Activated CD4-positive, alpha-beta memory T cell treated with anti-CD3 and anti-CD28 coated beads, Interleukin-2, amount 10 ng/mL, durations not matched to agents 7 days and 5 days (primary cell): Measurements from ENCODE around the gene RAB17. TPM values are rescaled to one million over a fixed set of nuclear protein-coding genes. Genes with fewer than 3 reads are reported as not detected.
A peak's percentile ranks its signal among the peaks of the same experiment; 100 is the strongest.

Experiments
- CTCF ChIA-PET: fragments of 350-600 bp; sonication (Branson Sonifier 250); formaldehyde crosslinking; loops from one replicate; lab custom pipeline; 2021; ENCODE audit warnings: antibody characterized with exemption, inconsistent platforms; lab: Charles Lee
- POLR2A ChIA-PET: fragments of 350-600 bp; sonication (Branson Sonifier 250); formaldehyde crosslinking; loops from one replicate; lab custom pipeline; 2021; ENCODE audit warnings: antibody characterized with exemption; lab: Charles Lee
- DNase-seq: peaks from one replicate; pipeline ENCODE4 v3.0.0-alpha.2; 2020
- H3K27ac Mint-ChIP-seq: one replicate; pipeline ENCODE4 v1.8.0; 2021; ENCODE audit warnings: mild to moderate bottlenecking, mixed read lengths
- H3K27me3 Mint-ChIP-seq: one replicate; pipeline ENCODE4 v1.8.0; 2021; ENCODE audit warnings: mixed read lengths
- H3K36me3 Mint-ChIP-seq: one replicate; pipeline ENCODE4 v1.8.0; 2021; ENCODE audit warnings: low read depth, mixed read lengths
- H3K4me1 Mint-ChIP-seq: one replicate; pipeline ENCODE4 v1.8.0; 2021; ENCODE audit warnings: mixed read lengths
- H3K4me3 Mint-ChIP-seq: one replicate; pipeline ENCODE4 v1.8.0; 2021; ENCODE audit warnings: mild to moderate bottlenecking, mixed read lengths
- H3K9me3 Mint-ChIP-seq: one replicate; pipeline ENCODE4 v1.8.0; 2021; ENCODE audit warnings: mixed read lengths
- total RNA-seq, 2 experiments: library from RNA; stranded (reverse); gene quantifications; one replicate each; pipeline ENCODE4 v1.2.3, GENCODE V29; 2021

The RAB17 gene
- total RNA-seq, 2 experiments from 2014 or later: not detected

DNA sequence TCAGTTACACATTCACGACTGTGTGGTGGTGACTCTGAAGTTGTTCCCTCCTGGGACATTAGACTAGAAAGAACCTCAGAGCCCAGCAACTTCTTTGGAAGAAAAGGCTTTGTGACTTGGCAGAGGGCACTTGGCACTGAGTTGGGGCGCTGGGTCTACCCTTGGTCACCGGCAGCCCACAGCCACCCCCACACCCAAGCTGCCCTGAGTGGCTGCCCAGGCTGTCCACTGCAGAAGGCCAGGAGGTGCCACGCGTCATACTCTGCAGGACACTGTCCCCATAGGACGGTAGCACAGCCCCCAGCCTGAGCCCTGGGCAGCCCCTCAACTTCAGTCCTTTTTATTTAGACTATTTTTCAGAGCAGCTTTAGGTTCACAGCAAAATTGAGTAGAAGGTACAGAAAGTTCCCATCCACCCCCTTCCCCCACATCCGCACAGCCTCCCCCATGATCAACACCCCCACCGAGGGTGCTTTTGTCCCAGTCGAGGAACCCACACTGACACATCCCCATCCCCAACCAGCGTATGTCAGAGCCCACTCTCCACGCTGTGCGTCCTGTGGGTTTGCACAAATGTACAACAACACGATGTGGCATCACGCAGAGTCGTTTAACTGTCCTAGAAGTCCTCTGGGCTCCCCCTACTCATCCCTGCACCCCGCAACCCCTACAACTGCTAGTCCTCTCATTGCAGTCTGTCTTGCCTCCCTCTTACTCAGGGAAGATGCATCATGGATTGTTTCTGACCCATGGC is 23.1 kb downstream of the RAB17 start:
- H3K4me1 Mint-ChIP-seq: no peaks in the 10 kb centered on the region
- peaks cover 8% of the 10 kb centered on the region for H3K27me3 Mint-ChIP-seq
- no peaks in the 10 kb centered on the region for H3K36me3 Mint-ChIP-seq
- ChIA-PET POLR2A (no interaction called here), CTCF (interaction anchor here (1.0 kb wide), 1 partner anchor 55 kb away, joined by 4 read pairs; no protein-coding TSS in a partner anchor)
- H3K4me3 Mint-ChIP-seq: no peak overlapping the region
- H3K27ac Mint-ChIP-seq: no peak overlapping the region
- H3K9me3 Mint-ChIP-seq: no peaks in the 10 kb centered on the region
- DNase-seq: no peak

DNA sequence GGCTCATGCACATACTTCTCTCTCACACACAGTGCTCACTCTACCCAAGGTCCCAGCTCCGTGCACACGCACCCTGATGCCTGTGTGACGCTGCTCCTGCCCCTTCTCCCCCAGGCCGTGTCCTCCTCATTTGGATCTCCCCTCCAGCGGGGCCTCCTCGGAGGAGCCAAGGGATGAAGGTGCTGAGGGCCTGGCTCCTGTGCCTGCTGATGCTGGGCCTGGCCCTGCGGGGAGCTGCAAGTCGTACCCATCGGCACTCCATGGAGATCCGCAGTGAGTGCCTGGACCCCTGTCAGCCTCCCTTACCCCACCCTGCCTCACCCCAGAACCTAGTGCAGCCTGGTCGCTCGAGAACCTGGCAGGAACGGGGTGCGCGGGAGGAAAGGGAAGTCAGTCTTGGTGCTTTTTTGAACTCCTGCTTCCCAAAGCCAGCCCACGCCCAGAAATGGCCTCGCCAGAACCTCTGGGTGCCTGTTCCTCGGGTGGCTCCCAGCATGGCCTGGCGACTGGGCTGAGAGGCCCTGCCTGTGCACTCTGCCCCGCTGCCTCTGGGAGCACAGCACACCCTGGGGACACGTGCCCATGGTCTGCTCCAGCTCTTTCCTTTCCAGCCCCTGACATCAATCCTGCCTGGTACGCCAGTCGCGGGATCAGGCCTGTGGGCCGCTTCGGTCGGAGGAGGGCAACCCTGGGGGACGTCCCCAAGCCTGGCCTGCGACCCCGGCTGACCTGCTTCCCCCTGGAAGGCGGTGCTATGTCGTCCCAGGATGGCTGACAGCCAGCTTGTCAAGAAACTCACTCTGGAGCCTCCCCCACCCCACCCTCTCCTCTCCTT is 23.9 kb downstream of the RAB17 start, which contains the start of gene PRLH:
Gene PRLH, plus strand, starts transcription at position 174 of the 835 bp plus-strand sequence. Its CDS starts 0 bp downstream, at position 174.
- POLR2A ChIA-PET: no interaction called here

DNA sequence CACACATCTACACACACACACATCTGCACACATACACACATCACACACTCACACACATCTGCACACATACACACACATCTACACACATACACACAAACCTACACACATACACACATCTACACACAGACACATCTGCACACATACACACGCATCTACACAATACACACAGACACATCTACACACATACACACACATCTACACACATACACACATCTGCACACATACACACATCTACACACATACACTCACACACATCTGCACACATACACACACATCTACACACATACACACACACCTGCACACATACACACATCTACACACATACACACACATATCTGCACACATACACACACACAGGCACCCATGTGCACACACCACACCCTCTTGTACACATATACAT is 24.6 kb downstream of the RAB17 start:
- DNase-seq: no peak
- Mint-ChIP-seq H3K27me3 (peaks cover 13% of the 10 kb centered on the region), H3K27ac (no peak overlapping the region), H3K4me3 (no peak overlapping the region), H3K4me1 (no peaks in the 10 kb centered on the region), H3K9me3 (no peaks in the 10 kb centered on the region), H3K36me3 (no peaks in the 10 kb centered on the region)
- ChIA-PET POLR2A (no interaction called here), CTCF (no interaction called here)

More for the DNA sequence above, 23.9 kb downstream of the RAB17 start, which contains the start of gene PRLH:
- no peak for DNase-seq
- no peaks in the 10 kb centered on the region for H3K9me3 Mint-ChIP-seq
- H3K27me3 Mint-ChIP-seq: peaks cover 13% of the 10 kb centered on the region
- H3K4me1 Mint-ChIP-seq: no peaks in the 10 kb centered on the region
- H3K36me3 Mint-ChIP-seq: no peaks in the 10 kb centered on the region
- CTCF ChIA-PET: interaction anchor here (1.0 kb wide), 1 partner anchor 54 kb away, joined by 4 read pairs; no protein-coding TSS in a partner anchor
- no peak within 1 kb of the TSS for H3K27ac Mint-ChIP-seq
- H3K4me3 Mint-ChIP-seq: no peak within 1 kb of the TSS

DNA sequence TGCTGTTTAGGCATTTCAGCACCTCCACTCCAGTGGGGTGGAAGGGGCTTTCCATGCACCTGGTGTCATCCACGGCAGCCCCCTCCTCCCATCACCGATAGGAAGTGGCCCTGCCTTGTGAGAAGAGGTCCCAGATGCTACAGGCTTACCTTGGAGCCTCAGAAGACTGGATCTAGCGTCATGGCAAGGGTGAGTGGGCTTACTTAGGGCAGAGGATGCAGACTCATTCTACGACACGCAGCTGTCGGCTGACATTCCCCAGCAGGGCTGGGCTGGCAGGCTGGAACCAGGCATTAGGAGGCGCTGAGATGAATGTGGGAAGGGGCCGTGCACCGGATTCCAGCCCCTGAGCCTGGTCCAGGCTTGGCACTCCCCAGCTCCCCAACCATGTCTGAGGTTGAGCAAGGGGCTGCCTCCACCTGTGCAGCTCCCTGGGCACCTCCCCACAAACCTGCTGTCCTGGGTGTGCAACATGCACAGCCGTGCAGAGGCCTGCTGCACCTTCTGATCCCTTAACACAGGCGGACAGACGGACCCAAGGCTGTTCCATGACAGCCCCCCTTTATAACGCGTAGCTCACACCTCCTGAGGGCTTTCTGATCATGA is 25.9 kb downstream of the RAB17 start:
- Mint-ChIP-seq H3K36me3 (no peaks in the 10 kb centered on the region), H3K4me1 (no peaks in the 10 kb centered on the region), H3K27me3 (peaks cover 15% of the 10 kb centered on the region), H3K4me3 (no peak overlapping the region), H3K27ac (no peak overlapping the region), H3K9me3 (no peaks in the 10 kb centered on the region)
- DNase-seq: no peak
- ChIA-PET POLR2A (no interaction called here), CTCF (no interaction called here)

DNA sequence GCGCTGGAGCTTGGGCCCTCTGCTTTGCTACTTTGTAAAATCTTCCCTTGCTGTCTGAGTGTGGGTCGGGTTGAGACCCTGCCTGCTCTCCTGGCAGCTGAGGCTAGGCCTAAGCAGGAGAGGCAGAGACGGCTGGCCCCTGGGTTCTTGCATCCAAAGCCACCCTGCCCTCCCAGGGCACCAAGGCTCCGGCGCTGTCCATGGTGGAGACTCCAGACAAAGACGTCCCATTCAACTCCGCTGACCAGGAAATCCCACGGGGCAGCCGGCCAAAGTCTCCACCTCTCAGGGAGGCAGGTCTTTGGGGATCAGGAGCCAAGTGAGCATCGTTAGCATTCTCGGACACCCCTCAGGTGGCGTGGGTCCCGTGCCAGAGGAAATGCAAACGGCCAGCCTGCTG is 26.7 kb downstream of the RAB17 start:
- Mint-ChIP-seq H3K36me3 (no peaks in the 10 kb centered on the region), H3K27me3 (peaks cover 19% of the 10 kb centered on the region), H3K27ac (no peak overlapping the region), H3K9me3 (no peaks in the 10 kb centered on the region), H3K4me3 (no peak overlapping the region), H3K4me1 (no peaks in the 10 kb centered on the region)
- ChIA-PET CTCF (no interaction called here), POLR2A (no interaction called here)
- no peak for DNase-seq

DNA sequence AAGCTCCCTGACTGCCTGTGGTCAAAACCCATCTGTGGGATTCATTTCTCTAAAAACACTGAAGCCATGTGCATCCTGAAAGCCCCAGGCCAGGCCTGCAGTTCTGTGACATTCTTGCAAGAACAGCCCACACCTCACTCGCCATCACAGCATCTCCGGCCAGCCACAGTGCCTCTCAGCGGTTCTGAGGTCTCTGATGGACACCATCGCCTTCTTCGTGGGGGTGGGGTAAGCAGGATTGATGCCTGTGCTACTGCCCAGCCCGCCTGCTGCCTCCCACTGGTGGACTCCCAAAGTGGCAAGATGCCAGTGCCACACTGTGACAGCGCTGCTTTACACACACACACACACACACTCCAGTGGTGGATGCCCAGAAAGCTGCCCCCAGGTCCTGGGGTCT is 29.3 kb downstream of the RAB17 start:
- peaks cover 12% of the 10 kb centered on the region for H3K4me1 Mint-ChIP-seq
- H3K4me3 Mint-ChIP-seq: no peak overlapping the region
- H3K9me3 Mint-ChIP-seq: peaks cover 2% of the 10 kb centered on the region
- H3K27ac Mint-ChIP-seq: no peak overlapping the region
- ChIA-PET CTCF (interaction anchor here (2.1 kb wide), 1 partner anchor 11 kb away, joined by 13 read pairs; no protein-coding TSS in a partner anchor), POLR2A (no interaction called here)
- no peak for DNase-seq
- peaks cover 4% of the 10 kb centered on the region for H3K36me3 Mint-ChIP-seq
- peaks cover 33% of the 10 kb centered on the region for H3K27me3 Mint-ChIP-seq

DNA sequence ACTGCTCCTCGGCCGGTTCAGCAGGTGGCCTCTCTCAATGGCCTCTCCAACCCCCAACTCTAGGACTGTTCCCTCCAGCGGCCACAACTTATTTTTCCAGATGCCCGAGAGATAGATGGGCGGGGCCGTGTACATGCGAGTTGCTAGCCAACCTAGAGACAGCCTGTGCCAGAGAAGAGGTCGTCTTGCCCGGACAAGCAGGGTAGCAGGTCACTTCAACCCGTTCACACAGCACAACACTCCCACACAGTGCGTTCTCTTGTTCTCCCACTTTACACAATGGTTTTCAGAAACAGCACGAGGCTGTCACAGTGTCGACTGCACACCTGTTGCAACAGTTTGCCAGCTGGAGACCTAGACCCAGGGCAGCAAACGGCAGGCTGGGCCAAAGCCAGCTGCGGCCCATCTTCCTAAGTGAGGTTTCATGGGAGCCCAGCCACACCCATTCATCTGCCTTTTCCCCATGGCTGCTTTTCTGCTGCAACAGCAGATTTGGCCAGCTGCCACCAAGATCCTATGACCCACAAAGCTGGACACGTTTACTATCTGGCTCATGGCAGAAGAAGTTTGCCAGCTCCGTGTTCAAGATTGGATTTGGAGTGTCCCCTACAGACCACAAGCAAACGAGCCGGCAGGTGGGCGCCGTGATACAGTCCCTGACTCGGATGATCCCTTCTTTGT is 31.4 kb downstream of the RAB17 start:
- ChIA-PET POLR2A (no interaction called here), CTCF (interaction anchor here (1.0 kb wide), 1 partner anchor 186 kb away, joined by 3 read pairs; no protein-coding TSS in a partner anchor)
- peaks cover 43% of the 10 kb centered on the region for H3K27me3 Mint-ChIP-seq
- peaks cover 12% of the 10 kb centered on the region for H3K4me1 Mint-ChIP-seq
- peaks cover 7% of the 10 kb centered on the region for H3K36me3 Mint-ChIP-seq
- DNase-seq: no peak
- no peak overlapping the region for H3K27ac Mint-ChIP-seq
- peaks cover 12% of the 10 kb centered on the region for H3K9me3 Mint-ChIP-seq
- H3K4me3 Mint-ChIP-seq: no peak overlapping the region

DNA sequence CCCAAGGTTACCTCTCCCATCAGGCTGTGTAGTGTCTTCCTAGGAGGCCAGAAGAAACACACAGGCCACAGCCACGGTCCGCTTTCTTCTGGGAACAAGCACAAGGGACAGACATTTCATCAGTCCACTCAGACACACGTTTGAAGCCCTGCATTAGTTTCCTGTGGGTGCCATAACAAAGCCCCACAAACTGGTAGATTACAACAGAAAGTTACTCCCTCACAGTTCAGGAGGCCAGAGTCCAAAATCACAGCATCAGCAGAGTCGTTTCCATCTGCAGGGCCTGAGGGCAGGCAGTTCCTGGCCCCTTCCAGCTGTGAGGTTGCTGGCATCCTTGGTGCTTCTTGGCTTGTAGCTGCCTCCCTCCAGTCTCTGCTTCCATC is 32.9 kb downstream of the RAB17 start:
- CTCF ChIA-PET: interaction anchor here (0.8 to 1.7 kb wide), 2 partner anchors 14 to 45 kb away, joined by 4 to 6 read pairs; no protein-coding TSS in a partner anchor
- Mint-ChIP-seq H3K9me3 (peaks cover 13% of the 10 kb centered on the region), H3K27ac (peak overlapping the region; percentile 3), H3K36me3 (peaks cover 7% of the 10 kb centered on the region), H3K27me3 (peaks cover 47% of the 10 kb centered on the region), H3K4me3 (no peak overlapping the region), H3K4me1 (peaks cover 12% of the 10 kb centered on the region)
- POLR2A ChIA-PET: no interaction called here
- no peak for DNase-seq

DNA sequence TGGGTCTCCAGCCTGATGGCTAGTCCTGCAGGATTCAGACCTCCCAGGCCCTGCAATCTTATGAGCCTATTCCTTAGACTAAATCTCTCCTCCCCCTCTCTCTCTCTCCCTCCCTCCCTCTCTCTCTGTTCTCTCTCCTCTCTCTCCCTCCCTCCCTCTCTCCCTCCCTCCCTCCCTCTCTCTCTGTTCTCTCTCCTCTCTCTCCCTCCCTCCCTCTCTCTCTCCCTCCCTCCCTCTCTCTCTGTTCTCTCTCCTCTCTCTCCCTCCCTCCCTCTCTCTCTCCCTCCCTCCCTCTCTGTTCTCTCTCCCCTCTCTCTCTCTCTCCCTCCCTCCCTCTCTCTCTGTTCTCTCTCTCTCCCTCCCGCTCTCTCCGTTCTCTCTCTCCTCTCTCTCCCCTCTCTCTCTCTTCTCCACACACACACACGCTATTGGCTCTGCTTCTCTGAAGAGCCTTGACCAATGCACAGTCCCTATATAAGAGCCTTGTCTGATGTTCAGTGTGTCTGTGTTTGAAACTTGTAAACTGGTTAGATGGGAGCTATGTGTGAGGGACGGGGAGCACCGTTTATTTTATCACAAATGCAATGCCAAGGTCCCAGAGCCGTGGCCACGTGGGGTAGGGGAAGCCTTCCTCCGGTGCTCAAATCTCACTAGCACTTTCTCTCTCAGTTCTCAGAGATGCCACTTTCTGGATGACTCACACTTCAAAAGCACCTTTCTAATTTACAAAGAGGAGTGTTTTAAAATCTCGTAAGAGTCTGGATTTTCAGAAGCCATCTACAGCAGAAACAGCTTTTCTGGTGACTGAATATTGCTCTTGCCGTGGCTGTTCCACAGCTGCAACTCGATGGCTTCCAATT is 33.5 kb downstream of the RAB17 start:
- Mint-ChIP-seq H3K36me3 (peaks cover 7% of the 10 kb centered on the region), H3K27me3 (peaks cover 43% of the 10 kb centered on the region), H3K4me3 (no peak overlapping the region), H3K9me3 (peaks cover 13% of the 10 kb centered on the region), H3K27ac (peak overlapping the region; percentile 3), H3K4me1 (peaks cover 12% of the 10 kb centered on the region)
- CTCF ChIA-PET: interaction anchor here (0.8 to 2.5 kb wide), 3 partner anchors 15 to 44 kb away, joined by 4 to 12 read pairs (median 6); no protein-coding TSS in a partner anchor
- POLR2A ChIA-PET: no interaction called here
- peak; percentile 30 for DNase-seq

DNA sequence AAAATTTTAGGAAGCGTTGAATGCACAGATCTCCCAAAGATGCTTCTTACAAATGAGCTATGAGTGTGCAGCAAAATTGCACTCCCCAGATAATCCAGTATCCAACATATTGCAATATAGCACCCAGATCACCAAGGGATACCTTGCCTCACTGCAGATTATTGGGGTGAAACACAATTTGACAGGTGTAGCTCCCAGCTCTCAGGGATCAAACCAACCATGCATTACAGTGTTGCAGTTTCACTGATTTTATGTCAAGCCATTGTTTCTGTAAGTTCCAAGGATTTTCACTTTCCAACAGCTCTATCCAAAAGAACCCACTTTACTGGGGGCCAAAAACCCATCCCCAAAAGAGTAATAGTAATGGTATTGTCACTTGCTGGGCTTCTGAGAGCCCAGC is 35.0 kb downstream of the RAB17 start:
- Mint-ChIP-seq H3K9me3 (peaks cover 13% of the 10 kb centered on the region), H3K27ac (no peak overlapping the region), H3K27me3 (peaks cover 43% of the 10 kb centered on the region), H3K4me3 (no peak overlapping the region), H3K36me3 (peaks cover 7% of the 10 kb centered on the region), H3K4me1 (peaks cover 12% of the 10 kb centered on the region)
- ChIA-PET CTCF (interaction anchor here (2.5 kb wide), 1 partner anchor 43 kb away, joined by 12 read pairs; no protein-coding TSS in a partner anchor), POLR2A (no interaction called here)
- no peak for DNase-seq

DNA sequence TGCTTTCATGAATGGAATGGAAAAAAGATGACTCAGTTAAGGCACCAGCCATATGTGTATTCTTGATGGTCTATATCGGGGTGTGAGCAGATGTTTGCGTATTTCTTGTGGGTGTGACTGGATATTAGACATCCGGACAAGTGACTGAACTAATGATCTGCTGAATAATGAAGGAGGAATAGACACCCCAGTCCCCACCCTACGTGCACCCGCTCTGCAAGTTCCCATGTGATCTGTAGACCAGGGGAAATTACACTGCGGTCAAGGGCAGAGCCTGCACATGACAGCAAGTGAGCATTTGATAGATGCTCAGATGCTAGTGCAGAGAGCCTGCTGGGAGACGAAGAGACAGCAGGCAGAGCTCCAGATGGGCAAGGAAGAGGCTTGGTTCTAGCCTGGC is 36.6 kb downstream of the RAB17 start:
- POLR2A ChIA-PET: no interaction called here
- H3K27me3 Mint-ChIP-seq: peaks cover 34% of the 10 kb centered on the region

More for the DNA sequence above, 36.6 kb downstream of the RAB17 start:
- Mint-ChIP-seq H3K4me3 (no peak overlapping the region), H3K27ac (no peak overlapping the region), H3K9me3 (peaks cover 13% of the 10 kb centered on the region), H3K36me3 (peaks cover 7% of the 10 kb centered on the region), H3K4me1 (peaks cover 12% of the 10 kb centered on the region)
- no peak for DNase-seq
- CTCF ChIA-PET: interaction anchor here (1.0 to 2.5 kb wide), 2 partner anchors 18 to 41 kb away, joined by 4 to 12 read pairs; no protein-coding TSS in a partner anchor
